Ishikawa (cell line): ENCODE data around the gene CLDN20.

Experiments used
- CEBPB ChIP-seq: IDR thresholded peaks from 2 replicates; pipeline ENCODE4 v1.6.1; 2012
- CREB1 ChIP-seq: IDR thresholded peaks from 2 replicates; pipeline ENCODE4 v1.6.1; 2012; ENCODE audit warnings: low read depth
- EGR1 ChIP-seq: IDR thresholded peaks from 2 replicates; pipeline ENCODE4 v1.6.1; 2012
- EP300 ChIP-seq: IDR thresholded peaks from 2 replicates; pipeline ENCODE4 v1.6.1; 2012; ENCODE audit warnings: borderline replicate concordance
- MAX ChIP-seq: IDR thresholded peaks from 2 replicates; pipeline ENCODE4 v1.6.1; 2012
- NFIC ChIP-seq: IDR thresholded peaks from 2 replicates; pipeline ENCODE4 v1.6.1; 2012
- RAD21 ChIP-seq: IDR thresholded peaks from 2 replicates; pipeline ENCODE4 v1.6.1; 2012; ENCODE audit warnings: low read depth
- REST ChIP-seq: IDR thresholded peaks from 2 replicates; pipeline ENCODE4 v1.6.1; 2012; ENCODE audit warnings: low read depth, mild to moderate bottlenecking
- TCF12 ChIP-seq: IDR thresholded peaks from 2 replicates; pipeline ENCODE4 v1.6.1; 2012; ENCODE audit warnings: low read depth
- USF1 ChIP-seq: IDR thresholded peaks from 2 replicates; pipeline ENCODE4 v1.6.1; 2012
- YY1 ChIP-seq: IDR thresholded peaks from 2 replicates; pipeline ENCODE4 v1.6.1; 2012; ENCODE audit warnings: low read depth

- TF ChIP-seq REST (no peak), USF1 (no peak), EGR1 (no peak), RAD21 (no peak), CEBPB (no peak), EP300 (no peak), MAX (no peak), YY1 (no peak), CREB1 (no peak), TCF12 (no peak), NFIC (no peak)
Observed at GRCh38 chr6:155276638-155277037, 12.8 kb downstream of the CLDN20 start.
